ENCODE data around the gene SEC16A.

DNA sequence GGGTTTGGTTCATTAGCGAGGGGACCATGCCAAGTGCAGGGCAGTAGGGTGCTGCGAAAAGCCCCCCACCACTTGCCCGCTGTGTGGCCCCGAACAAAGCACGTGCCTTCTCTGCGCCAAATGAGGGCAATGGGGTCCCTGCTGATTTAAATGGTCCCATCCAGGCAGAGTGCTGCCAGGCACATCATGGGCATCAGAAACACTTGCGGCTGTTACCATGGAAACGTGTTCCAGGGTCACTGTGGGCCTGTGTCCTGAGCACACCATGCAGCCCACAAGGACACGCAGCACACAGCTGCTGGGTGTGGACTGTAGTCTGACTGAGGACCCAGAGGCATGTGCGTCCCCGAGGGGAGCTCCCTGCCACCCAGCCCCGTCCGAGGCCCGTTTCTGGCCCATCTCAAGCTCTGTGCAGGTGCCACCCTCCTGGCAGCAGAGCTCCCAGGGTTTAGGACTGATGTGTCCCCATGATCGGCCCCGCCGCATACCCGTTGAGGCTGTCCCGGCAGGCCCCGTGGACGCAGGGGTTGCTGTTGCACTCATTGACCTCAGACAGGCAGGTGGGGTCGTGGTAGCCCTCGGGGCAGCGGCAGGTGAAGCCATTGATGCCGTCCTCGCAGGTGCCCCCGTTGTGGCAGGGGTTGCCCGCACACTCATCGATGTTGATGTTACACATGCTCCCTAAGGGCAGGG is 31.3 kb upstream of the SEC16A start:
- TF ChIP-seq, protein P1, sequence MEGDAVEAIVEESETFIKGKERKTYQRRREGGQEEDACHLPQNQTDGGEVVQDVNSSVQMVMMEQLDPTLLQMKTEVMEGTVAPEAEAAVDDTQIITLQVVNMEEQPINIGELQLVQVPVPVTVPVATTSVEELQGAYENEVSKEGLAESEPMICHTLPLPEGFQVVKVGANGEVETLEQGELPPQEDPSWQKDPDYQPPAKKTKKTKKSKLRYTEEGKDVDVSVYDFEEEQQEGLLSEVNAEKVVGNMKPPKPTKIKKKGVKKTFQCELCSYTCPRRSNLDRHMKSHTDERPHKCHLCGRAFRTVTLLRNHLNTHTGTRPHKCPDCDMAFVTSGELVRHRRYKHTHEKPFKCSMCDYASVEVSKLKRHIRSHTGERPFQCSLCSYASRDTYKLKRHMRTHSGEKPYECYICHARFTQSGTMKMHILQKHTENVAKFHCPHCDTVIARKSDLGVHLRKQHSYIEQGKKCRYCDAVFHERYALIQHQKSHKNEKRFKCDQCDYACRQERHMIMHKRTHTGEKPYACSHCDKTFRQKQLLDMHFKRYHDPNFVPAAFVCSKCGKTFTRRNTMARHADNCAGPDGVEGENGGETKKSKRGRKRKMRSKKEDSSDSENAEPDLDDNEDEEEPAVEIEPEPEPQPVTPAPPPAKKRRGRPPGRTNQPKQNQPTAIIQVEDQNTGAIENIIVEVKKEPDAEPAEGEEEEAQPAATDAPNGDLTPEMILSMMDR (IDR thresholded peaks at IDR 0.05; ENCODE audit: low read length) = no peak
- TF ChIP-seq EZH2 (optimal IDR thresholded peaks at IDR 0.05; ENCODE audit: low read depth, low read length) (no peak), EZH2phosphoT487 (IDR thresholded peaks at IDR 0.05; ENCODE audit: low read length) (no peak)
